Measurements from ENCODE around the gene DCDC1.

DCDC1 gene, protein sequence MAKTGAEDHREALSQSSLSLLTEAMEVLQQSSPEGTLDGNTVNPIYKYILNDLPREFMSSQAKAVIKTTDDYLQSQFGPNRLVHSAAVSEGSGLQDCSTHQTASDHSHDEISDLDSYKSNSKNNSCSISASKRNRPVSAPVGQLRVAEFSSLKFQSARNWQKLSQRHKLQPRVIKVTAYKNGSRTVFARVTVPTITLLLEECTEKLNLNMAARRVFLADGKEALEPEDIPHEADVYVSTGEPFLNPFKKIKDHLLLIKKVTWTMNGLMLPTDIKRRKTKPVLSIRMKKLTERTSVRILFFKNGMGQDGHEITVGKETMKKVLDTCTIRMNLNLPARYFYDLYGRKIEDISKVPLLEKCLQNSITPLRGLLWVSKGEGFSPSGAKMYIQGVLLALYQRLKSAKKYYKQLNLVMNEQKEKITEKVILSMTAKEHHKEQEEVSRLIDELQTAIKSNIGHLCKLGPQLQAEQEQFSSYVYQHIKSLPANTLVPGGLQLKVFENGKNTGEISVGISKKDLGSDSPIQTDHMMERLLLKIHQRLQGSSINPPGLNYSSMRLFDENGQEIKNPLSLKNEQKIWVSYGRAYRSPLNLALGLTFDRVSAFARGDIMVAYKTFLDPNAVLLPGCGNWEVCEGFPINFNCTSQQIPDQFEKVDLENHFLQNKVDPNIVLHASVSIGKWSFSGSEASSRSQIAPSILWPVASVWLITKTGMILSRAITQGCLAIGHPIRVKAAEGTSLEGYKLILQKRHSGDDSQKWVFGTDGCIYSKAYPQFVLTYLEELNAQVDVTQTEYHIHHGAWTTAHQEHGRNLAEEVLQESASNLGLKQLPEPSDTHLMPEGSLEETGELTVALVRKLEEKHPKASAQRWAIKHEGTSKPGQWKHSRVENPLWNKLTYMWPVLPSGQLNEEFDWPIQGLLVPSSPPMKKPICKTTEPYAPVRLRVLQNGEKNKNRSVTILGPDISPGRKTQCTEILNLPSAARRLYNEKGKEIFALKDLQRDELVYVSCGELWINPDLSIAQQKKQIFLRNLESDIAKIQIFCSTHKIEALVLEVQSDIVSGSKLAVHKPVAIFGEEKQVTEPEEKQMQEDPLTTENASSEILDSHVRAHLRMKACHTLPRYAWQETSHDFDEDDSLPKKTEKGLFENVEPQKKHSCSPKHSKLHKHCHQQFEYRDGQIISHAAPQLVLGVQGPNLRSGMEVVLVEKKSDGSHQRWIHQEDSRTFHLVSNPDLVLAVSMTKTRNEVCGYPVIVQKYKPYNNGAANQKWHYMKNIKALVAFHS (N-terminal part only)

DNA sequence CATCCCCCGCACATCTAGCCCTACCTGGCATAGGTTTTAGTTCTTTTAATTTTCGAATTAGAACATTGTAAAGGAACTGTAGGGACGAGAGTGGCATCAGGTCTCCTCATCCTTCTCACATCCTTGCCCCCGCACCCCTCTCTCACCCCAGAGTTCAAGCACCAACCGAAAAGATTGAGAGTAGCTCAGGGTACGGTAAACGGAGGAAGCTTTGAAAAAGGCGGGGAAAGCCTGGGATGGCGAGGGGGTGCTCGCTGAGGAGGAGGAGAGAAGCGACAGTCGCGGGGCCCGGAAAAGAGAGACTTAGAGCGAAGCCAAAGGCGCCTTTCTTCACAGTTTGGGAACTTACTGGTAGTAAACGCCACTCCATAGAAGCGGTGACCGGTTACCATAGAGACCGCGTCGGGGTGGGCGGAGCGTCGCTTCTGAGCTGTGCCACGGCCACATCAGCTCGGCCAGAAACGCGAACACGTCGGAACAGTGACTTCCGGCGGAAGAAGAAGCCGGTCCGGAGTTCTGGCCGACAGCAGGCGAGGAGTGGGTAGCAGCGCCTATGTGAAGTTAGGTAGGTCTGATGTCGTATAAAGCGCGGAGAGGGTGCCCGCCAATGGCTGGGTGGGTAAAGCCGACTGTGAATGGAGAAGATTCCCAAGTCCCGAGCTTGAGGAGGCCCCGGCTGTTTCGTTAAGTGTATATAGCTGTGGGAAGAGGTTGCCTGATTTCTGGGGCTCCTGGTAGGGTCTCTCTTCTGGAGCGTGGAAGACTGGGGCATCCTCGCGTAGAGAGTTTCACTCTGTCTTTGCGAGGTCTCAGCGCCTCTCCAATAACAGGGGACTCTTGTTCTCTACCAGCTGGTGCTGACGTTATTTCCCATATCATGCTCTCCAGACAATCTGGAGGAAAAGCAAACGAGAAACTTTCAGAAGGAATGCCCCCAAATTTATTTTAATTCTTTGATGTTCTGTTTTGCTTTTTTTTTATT is at the start of gene DCDC1, which contains the start of gene DNAJC24:
Gene DCDC1 (minus strand): TSS at position 392 of the 982 bp plus-strand sequence. CDS start 41,459 bp downstream, outside the sequence.
Gene DNAJC24 (plus strand): TSS at position 513 of the 982 bp plus-strand sequence. CDS start 889 bp downstream, outside the sequence.
- Histone ChIP-seq H3K27ac (peak within 1 kb of the TSS; percentile 65 to 83), H3K4me3 (peak within 1 kb of the TSS; percentile 85)
- TF ChIP-seq, protein P1, sequence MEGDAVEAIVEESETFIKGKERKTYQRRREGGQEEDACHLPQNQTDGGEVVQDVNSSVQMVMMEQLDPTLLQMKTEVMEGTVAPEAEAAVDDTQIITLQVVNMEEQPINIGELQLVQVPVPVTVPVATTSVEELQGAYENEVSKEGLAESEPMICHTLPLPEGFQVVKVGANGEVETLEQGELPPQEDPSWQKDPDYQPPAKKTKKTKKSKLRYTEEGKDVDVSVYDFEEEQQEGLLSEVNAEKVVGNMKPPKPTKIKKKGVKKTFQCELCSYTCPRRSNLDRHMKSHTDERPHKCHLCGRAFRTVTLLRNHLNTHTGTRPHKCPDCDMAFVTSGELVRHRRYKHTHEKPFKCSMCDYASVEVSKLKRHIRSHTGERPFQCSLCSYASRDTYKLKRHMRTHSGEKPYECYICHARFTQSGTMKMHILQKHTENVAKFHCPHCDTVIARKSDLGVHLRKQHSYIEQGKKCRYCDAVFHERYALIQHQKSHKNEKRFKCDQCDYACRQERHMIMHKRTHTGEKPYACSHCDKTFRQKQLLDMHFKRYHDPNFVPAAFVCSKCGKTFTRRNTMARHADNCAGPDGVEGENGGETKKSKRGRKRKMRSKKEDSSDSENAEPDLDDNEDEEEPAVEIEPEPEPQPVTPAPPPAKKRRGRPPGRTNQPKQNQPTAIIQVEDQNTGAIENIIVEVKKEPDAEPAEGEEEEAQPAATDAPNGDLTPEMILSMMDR (IDR thresholded peaks at IDR 0.05), result no peak
- DNase-seq (ENCODE audit: low spot score), result peak; percentile 91

DNA sequence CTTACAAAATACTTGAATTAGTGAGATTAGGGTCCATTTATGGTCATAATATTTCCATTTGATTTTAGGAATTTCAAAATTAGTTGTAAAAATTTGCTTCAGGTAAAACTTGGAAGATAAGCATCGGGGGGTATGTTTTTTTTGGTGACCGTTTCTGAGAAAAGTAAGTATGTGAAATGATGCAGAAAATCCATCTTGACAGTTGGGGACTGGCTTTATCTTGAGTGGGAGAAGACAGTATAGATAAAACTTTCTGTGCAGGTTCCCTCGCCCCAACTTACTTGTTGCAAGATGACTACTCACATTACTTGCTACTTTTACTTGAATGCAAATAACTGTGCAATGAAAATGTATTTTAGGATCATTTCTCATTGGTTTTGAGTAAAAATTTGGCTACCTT is 49.6 kb upstream of the DCDC1 start:
- no peak for DNase-seq (ENCODE audit: low spot score)
- H3K4me3 ChIP-seq, result no peak overlapping the region
- no peak overlapping the region for H3K27ac ChIP-seq
- TF ChIP-seq, protein P1 (IDR thresholded peaks at IDR 0.05), result no peak

DNA sequence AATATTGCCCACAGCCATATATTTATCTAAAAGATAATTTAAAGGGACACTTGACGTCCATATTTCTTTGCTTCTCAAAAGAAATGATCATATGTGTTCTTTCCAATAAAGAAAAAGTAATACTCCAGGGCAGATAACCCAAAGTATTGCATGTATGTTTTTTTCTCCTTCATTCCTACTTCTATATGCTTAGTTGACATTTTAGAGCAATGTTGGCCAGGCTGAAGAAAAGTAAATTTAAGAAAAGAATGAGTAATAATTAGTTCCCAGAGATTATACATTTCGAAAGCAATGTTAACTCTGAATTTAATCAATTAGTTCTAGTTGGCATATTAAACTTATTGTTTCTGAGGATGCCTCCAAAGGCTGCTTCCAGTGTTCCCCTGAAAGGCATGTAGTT is 48.3 kb upstream of the DCDC1 start:
- no peak for DNase-seq (ENCODE audit: low spot score)
- Histone ChIP-seq H3K4me3 (no peak overlapping the region), H3K27ac (no peak overlapping the region)
- TF ChIP-seq, protein P1 (IDR thresholded peaks at IDR 0.05), result no peak

DNA sequence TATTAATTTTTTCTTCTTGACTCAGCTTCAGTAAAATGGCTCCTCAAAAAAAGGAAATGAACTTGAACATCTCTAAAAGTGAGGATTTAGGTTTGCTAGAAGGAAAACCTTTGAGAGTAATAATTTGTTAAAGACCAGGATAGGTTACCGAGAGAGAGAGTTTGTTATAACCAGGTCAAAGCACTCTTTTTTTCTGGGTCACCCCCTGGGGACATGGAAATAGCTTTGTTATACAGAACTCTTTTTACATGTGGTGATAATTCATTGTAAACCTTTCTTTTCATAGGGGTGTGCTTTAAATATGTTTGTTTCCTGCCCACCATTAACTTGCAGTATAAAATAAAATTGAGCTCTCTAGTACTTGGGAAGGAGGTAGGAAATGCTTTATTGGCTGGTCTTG is 47.8 kb upstream of the DCDC1 start:
- no peak overlapping the region for H3K4me3 ChIP-seq
- no peak for DNase-seq (ENCODE audit: low spot score)
- H3K27ac ChIP-seq, result no peak overlapping the region
- TF ChIP-seq, protein P1 (IDR thresholded peaks at IDR 0.05), result no peak

DNA sequence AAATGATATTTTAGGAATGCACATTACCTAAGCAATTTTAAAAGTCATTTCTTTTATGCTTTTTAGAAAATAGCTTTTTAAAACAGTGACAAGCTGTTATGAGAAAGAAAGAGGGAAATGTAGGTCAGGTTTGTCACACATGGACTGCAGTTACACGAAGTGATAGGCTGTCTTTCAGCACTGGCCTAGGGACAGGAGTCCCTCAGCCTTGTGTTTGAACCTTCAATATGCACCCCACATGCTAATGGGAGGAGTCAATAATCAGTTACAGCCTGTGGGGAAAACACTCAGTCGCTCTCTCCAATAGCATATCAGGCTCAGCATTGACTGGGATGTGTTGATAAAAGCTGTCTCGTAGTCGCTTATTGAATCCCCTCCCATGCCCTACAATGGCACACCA is 45.9 kb upstream of the DCDC1 start:
- TF ChIP-seq, protein P1 (IDR thresholded peaks at IDR 0.05), result no peak

More for the DNA sequence above, 45.9 kb upstream of the DCDC1 start:
- Histone ChIP-seq H3K27ac (no peak overlapping the region), H3K4me3 (no peak overlapping the region)
- no peak for DNase-seq (ENCODE audit: low spot score)

Measured in coronary artery (tissue), 2 donors.